Caco-2 (cell line): Measurements from ENCODE around the gene GOLGA6B. TPM values are rescaled to one million over a fixed set of nuclear protein-coding genes. Genes with fewer than 3 reads are reported as not detected.

Source experiments
- BruUV-seq: library from RNA; stranded (reverse); fragments of 400-500 nt; replicated peaks from 2 replicates; lab custom pipeline; 2021; lab: Mats Ljungman, UMichigan
- CTCF ChIA-PET: fragments of 300-600 bp; sonication (Branson Sonifier 250); formaldehyde crosslinking; loops from one replicate; lab custom pipeline; 2022; ENCODE audit warnings: antibody characterized with exemption; lab: Charles Lee
- POLR2A ChIA-PET: fragments of 300-600 bp; sonication (Branson Sonifier 250); formaldehyde crosslinking; loops from one replicate; lab custom pipeline; 2022; ENCODE audit warnings: antibody characterized with exemption; lab: Charles Lee
- DNase-seq, 2 experiments: peaks; one replicate each; pipeline versions ENCODE4 v3.0.0 to v3.0.0-alpha.2; 2020 to 2022
- H3K27me3 ChIP-seq: replicated peaks from 2 replicates; pipeline ENCODE4 v1.6.0; 2011; ENCODE audit warnings: low read length; ENCODE audit not compliant: control insufficient read depth, insufficient read depth
- H3K36me3 ChIP-seq: 2 replicates; pipeline ENCODE4 v1.5.1; 2011; ENCODE audit warnings: low read length; ENCODE audit not compliant: control insufficient read depth, insufficient read depth
- H3K4me1 ChIP-seq: fragments of 250-450 bp; sonication (Bioruptor Pico); 2 replicates; pipeline ENCODE4 v1.5.1; 2020; ENCODE audit warnings: mild to moderate bottlenecking
- H3K4me3 ChIP-seq: 2 replicates; pipeline ENCODE4 v1.5.1; 2011; ENCODE audit warnings: low read depth, mild to moderate bottlenecking, control low read depth, low read length
- H3K9me3 ChIP-seq: fragments of 250-450 bp; sonication (Bioruptor Pico); 2 replicates; pipeline ENCODE4 v1.5.1; 2020; ENCODE audit warnings: mild to moderate bottlenecking, moderate library complexity
- H3K27ac Mint-ChIP-seq: one replicate; pipeline ENCODE4 v1.8.0; 2022; ENCODE audit warnings: mixed read lengths; ENCODE audit not compliant: unreplicated experiment
- H3K27me3 Mint-ChIP-seq: one replicate; pipeline ENCODE4 v1.8.0; 2022; ENCODE audit warnings: mixed read lengths; ENCODE audit not compliant: insufficient read depth, unreplicated experiment
- H3K36me3 Mint-ChIP-seq: one replicate; pipeline ENCODE4 v1.8.0; 2022; ENCODE audit warnings: mild to moderate bottlenecking, mixed read lengths; ENCODE audit not compliant: insufficient read depth, unreplicated experiment
- H3K4me1 Mint-ChIP-seq: one replicate; pipeline ENCODE4 v1.8.0; 2022; ENCODE audit warnings: low read depth, mixed read lengths; ENCODE audit not compliant: unreplicated experiment
- H3K4me3 Mint-ChIP-seq: one replicate; pipeline ENCODE4 v1.8.0; 2022; ENCODE audit warnings: mild to moderate bottlenecking, moderate library complexity, mixed read lengths; ENCODE audit not compliant: unreplicated experiment
- H3K9me3 Mint-ChIP-seq: one replicate; pipeline ENCODE4 v1.8.0; 2022; ENCODE audit warnings: mixed read lengths; ENCODE audit not compliant: unreplicated experiment
- intact Hi-C: fragments of 100-400 bp; cut with micrococcal nuclease; formaldehyde crosslinking; loops from one replicate; pipeline ENCODE4 v1.10.0; 2022; ENCODE audit not compliant: unreplicated experiment
- total RNA-seq: library from RNA; stranded (reverse); gene quantifications from 2 replicates; pipeline ENCODE4 v1.2.3, GENCODE V29; 2022
- TF ChIP-seq, protein P1 (sequence below), 2 experiments: fragments of 200-600 bp in 1 of 2; IDR thresholded peaks; 1 replicate in 1 of 2; 2 replicates in 1 of 2; pipeline versions ENCODE4 v1.5.1 to v1.8.0; 2011 to 2022; ENCODE audit warnings: antibody characterized with exemption in 1 of 2, control low read depth in 1 of 2, inconsistent platforms in 1 of 2, low read depth in 1 of 2, low read length in 1 of 2, mild to moderate bottlenecking in 1 of 2, moderate library complexity in 1 of 2; ENCODE audit not compliant: insufficient read depth in 1 of 2, severe bottlenecking in 1 of 2, unreplicated experiment in 1 of 2

GOLGA6B gene
- total RNA-seq, 1 experiment from 2014 or later: not detected

DNA sequence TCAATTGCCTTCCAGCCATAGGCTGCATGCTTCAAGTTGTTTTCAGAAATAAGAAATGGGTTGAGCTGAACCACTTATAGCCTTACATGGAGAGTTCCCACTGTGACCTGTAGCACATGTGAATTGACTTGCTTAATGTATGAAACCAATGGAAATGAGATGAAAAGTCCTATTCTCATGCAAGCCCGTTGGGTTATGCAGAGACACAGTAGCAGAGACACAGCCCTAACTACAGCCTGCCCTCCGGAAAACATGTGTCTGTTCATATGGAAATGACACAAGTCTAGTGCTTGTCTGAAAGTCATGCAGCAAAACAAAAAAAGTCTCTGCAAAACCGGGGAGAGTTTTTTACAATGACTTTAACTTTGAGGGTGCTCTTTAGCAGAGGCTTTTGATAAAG is 17.0 kb downstream of the GOLGA6B start:
- Mint-ChIP-seq H3K27me3 (no peaks in the 10 kb centered on the region), H3K9me3 (no peaks in the 10 kb centered on the region), H3K36me3 (no peaks in the 10 kb centered on the region), H3K4me3 (no peak overlapping the region), H3K27ac (no peak overlapping the region), H3K4me1 (no peaks in the 10 kb centered on the region)
- Histone ChIP-seq H3K9me3 (no peaks in the 10 kb centered on the region), H3K4me1 (no peaks in the 10 kb centered on the region), H3K36me3 (no peaks in the 10 kb centered on the region), H3K4me3 (no peak overlapping the region), H3K27me3 (no peaks in the 10 kb centered on the region)
- ChIA-PET POLR2A (no interaction called here), CTCF (interaction anchor here (0.7 to 1.4 kb wide), 7 partner anchors 8 to 359 kb away, joined by 3 to 15 read pairs (median 4); partner anchors contain the start of genes BBS4 and HIGD2B)
- intact Hi-C loops: loop anchor here (10.0 kb wide), 2 partner anchors 67 to 357 kb away; no protein-coding TSS in a partner anchor
- BruUV-seq: no TSS peak
- TF ChIP-seq, protein P1, sequence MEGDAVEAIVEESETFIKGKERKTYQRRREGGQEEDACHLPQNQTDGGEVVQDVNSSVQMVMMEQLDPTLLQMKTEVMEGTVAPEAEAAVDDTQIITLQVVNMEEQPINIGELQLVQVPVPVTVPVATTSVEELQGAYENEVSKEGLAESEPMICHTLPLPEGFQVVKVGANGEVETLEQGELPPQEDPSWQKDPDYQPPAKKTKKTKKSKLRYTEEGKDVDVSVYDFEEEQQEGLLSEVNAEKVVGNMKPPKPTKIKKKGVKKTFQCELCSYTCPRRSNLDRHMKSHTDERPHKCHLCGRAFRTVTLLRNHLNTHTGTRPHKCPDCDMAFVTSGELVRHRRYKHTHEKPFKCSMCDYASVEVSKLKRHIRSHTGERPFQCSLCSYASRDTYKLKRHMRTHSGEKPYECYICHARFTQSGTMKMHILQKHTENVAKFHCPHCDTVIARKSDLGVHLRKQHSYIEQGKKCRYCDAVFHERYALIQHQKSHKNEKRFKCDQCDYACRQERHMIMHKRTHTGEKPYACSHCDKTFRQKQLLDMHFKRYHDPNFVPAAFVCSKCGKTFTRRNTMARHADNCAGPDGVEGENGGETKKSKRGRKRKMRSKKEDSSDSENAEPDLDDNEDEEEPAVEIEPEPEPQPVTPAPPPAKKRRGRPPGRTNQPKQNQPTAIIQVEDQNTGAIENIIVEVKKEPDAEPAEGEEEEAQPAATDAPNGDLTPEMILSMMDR (IDR thresholded peaks at IDR 0.05; ENCODE audit: insufficient read depth in 1 of 2, low read depth in 1 of 2, low read length in 1 of 2, severe bottlenecking in 1 of 2, unreplicated experiment in 1 of 2): no peak
- no peak for DNase-seq

GRCh38 chr15:72676838-72677237 is 22.3 kb downstream of the GOLGA6B start:
- Mint-ChIP-seq H3K4me1 (no peaks in the 10 kb centered on the region), H3K27me3 (peaks cover 12% of the 10 kb centered on the region), H3K27ac (no peak overlapping the region), H3K36me3 (no peaks in the 10 kb centered on the region), H3K9me3 (no peaks in the 10 kb centered on the region), H3K4me3 (no peak overlapping the region)
- Histone ChIP-seq H3K4me1 (no peaks in the 10 kb centered on the region), H3K4me3 (no peak overlapping the region), H3K27me3 (no peaks in the 10 kb centered on the region; the same call in 1 of the 2 replicates), H3K9me3 (no peaks in the 10 kb centered on the region), H3K36me3 (no peaks in the 10 kb centered on the region)
- ChIA-PET CTCF (no interaction called here), POLR2A (no interaction called here)
- BruUV-seq: no TSS peak
- intact Hi-C loops: loop anchor here (10.0 kb wide), 2 partner anchors 72 to 362 kb away; no protein-coding TSS in a partner anchor
- no peak for DNase-seq
- TF ChIP-seq, protein P1 (IDR thresholded peaks at IDR 0.05; ENCODE audit: insufficient read depth in 1 of 2, low read depth in 1 of 2, low read length in 1 of 2, severe bottlenecking in 1 of 2, unreplicated experiment in 1 of 2): no peak

DNA sequence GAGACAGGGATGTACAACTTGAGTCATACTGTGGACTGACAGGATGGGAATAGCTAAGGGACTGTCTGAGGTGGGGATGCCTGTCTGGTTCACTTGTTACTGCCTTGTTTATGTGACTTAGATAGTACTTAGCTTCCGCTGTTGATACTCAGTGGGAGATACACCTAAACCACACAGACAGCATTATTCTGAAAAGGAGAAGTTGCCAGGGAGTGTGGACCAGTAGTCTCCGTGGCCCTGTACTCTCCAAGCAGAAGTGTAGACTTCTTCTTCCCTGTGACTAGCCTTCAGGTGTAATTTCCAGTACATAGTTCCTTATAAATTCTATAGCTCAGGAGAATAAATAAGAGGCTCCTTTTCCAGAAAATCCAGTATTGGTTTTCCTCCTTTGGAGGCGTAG is 26.4 kb downstream of the GOLGA6B start:
- DNase-seq: no peak
- Histone ChIP-seq H3K4me3 (no peak overlapping the region), H3K9me3 (no peaks in the 10 kb centered on the region), H3K36me3 (no peaks in the 10 kb centered on the region), H3K4me1 (no peaks in the 10 kb centered on the region), H3K27me3 (no peaks in the 10 kb centered on the region; the same call in 1 of the 2 replicates)
- ChIA-PET POLR2A (no interaction called here), CTCF (no interaction called here)
- no peaks in the 10 kb centered on the region for H3K4me1 Mint-ChIP-seq
- H3K4me3 Mint-ChIP-seq: no peak overlapping the region
- H3K9me3 Mint-ChIP-seq: no peaks in the 10 kb centered on the region
- intact Hi-C loops: no loop called here
- no peak overlapping the region for H3K27ac Mint-ChIP-seq
- H3K27me3 Mint-ChIP-seq: peaks cover 12% of the 10 kb centered on the region
- BruUV-seq: no TSS peak
- peaks cover 2% of the 10 kb centered on the region for H3K36me3 Mint-ChIP-seq
- TF ChIP-seq, protein P1 (IDR thresholded peaks at IDR 0.05; ENCODE audit: insufficient read depth in 1 of 2, low read depth in 1 of 2, low read length in 1 of 2, severe bottlenecking in 1 of 2, unreplicated experiment in 1 of 2): no peak
